IPS-18c (cell line): ENCODE data around the gene ANKRD18B.
"Not testable (repeated sequence)": the region's sequence is repeated elsewhere in the genome, so short reads cannot be mapped to it uniquely, and the experiment has no call there.

Experiments used
- H3K4me3 ChIP-seq: 2 replicates; pipeline ENCODE4 v1.7.0; 2013; ENCODE audit warnings: low read depth, mild to moderate bottlenecking, low read length, moderate library complexity; ENCODE audit not compliant: insufficient read depth
- H3K9me3 ChIP-seq: one replicate; pipeline ENCODE4 v1.6.1; 2013; ENCODE audit warnings: mild to moderate bottlenecking, low read length, moderate library complexity; ENCODE audit not compliant: control insufficient read depth, insufficient read depth

The ANKRD18B gene

DNA sequence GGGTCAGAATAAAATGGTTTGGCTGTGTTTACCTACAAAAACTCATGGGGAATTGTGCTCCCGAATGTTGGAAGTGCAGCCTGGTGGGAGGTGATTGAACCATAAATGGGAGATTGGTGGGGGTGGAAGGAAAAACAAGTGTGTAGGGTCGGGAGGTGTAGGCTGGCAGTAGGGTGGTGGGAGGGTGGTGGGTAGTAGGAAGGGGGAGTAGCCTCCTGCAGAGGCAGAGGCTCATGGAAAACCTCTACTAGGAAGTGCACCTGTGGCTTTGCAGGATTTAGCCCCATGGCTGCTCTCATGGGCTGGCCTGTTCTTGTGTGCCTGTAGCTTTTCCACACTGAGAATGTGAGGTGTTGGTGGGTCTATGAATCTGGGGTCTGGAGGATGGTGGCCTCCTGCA is 63.7 kb downstream of the ANKRD18B start:
- H3K4me3 ChIP-seq, H3K9me3 ChIP-seq: not testable (repeated sequence)

DNA sequence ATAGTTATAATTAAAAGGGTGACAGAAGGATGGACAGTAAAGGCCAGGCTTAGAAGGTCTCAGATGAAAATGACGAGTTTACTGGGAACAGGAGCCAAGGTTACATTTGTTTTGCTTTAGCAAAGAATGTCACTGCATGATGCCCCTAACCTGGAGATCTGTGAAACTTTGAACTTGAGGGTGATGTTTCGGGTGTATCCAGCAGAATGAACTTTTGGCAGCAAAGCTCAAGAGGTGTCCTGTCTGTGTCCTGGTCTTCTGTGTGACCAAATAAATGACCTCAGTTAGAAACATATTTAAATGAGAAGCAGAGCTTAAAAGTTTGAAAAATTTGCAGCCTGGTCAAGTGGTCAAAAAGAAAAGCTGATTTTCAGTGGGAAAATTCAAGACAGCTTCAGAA is 64.8 kb downstream of the ANKRD18B start:
- not testable (repeated sequence) for H3K9me3 ChIP-seq, H3K4me3 ChIP-seq

DNA sequence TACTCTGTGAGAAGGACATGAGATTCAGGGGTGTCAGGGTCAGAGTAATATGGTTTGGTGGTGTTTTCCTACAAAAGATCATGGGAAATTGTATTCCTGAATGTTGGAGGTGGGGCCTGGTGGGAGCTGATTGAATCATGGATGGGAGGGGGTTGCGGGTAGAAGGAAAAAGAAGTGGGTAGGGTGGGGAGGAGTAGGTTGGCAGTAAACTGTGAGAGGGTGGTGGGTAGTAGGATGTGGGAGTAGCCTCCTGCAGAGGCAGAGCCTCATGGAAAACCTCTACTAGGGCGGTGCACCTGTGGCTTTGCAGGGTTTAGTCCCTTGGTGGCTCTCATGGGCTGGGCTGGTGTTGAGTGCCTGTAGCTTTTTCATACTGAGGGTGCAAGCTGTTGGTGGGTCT is 66.8 kb downstream of the ANKRD18B start:
- H3K4me3 ChIP-seq, H3K9me3 ChIP-seq: not testable (repeated sequence)

DNA sequence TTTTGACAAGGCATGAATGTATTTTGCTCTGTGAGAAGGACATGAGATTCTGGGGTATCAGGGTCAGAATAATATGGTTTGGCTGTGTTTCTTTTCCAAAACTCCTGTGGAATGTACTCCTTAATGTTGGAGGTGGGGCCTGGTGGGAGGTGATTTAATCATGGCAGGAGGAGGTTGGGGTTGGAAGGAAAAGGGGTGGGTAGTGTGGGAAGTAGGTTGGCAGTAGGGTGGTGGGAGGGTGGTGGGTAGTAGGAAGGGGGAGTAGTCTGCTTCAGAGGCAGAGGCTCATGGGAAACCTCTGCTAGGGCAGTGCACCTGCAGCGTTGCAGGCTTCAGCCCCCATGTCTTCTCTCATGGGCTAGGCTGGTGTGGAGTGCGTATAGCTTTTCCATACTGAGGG is 72.9 kb downstream of the ANKRD18B start:
- H3K9me3 ChIP-seq, H3K4me3 ChIP-seq: not testable (repeated sequence)

DNA sequence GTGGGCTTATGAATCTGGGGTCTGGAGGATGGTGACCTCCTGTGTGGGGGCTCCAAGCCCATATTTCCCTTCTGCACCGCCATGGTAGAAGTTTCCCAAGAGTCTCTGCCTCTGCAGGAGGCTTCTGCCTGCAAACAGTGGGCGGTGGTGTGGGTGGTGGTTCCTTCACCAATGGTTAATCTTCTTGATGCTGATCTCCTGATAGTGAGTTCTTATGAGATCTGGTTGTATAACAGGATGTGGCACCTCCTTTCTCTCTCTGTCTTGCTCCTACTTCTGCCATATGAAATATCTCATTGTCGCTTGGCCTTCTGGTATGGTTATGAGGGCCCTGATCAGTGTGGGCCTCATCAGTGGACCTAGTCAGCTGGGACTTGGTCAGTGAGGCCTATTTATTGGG is 73.3 kb downstream of the ANKRD18B start:
- not testable (repeated sequence) for H3K4me3 ChIP-seq, H3K9me3 ChIP-seq

DNA sequence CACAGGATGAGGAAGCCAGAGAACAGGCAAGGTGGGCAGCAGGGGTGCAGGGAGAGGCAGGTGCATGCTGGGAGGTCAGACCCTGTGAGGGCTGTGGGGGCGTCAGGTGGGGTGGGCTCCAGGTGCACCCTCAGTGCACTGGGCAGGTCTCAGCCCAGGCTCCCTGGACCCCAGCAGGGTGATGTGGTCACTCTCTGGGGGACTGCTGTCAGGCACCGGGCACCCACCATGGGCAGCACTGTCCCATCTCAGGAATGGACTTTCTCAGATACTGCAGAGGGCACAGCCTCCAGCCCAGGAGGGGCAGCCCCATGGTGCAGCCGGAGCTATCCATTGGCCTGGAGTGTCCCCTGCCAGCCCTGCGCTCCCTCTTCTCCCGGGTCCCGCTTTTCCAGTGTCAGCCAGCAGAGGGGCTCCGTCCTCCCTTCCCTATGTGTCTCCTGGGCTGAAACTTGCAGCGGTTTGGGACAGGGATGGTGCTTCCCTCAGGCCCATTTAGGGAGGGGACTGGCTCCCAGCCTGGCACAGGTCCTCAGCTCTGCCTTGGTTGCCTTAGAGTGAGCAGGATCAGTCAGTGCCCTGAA is 74.8 kb downstream of the ANKRD18B start:
- H3K9me3 ChIP-seq, H3K4me3 ChIP-seq: not testable (repeated sequence)

DNA sequence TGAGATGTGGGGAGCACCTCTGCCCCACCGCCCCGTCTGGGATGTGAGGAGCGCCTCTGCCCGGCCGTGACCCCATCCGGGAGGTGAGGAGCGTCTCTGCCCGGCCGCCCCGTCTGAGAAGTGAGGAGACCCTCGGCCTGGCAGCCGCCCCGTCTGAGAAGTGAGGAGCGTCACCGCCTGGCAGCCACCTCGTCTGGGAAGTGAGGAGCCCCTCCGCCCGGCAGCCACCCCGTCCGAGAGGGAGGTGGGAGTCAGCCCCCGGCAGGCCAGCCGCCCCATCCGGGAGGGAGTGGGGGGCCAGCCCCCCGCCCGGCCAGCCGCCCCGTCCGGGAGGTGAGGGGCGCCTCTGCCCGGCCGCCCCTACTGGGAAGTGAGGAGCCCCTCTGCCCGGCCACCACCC is 76.9 kb downstream of the ANKRD18B start:
- H3K9me3 ChIP-seq: not testable (repeated sequence)

DNA sequence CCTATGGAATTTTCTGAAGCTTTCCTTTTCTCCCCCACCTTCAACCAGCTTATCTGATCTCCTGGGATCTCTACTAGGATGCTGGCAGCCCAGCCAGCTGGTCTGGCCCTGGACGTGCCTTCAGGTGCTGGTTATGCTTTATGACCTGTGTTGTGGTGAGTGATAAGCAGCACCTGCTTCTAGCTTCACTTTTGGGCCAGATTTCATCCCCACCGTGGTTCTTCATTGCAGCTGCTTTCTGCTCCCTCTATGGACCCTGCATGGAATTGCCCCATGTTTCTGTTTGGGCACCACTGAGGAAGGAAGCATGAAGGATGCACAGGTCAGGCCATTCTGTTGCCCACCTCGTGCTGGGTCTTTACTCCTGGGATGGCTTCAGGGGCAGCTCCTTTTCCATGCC is 80.2 kb downstream of the ANKRD18B start:
- H3K9me3 ChIP-seq, H3K4me3 ChIP-seq: not testable (repeated sequence)

More for the DNA sequence above, 76.9 kb downstream of the ANKRD18B start:
- not testable (repeated sequence) for H3K4me3 ChIP-seq

DNA sequence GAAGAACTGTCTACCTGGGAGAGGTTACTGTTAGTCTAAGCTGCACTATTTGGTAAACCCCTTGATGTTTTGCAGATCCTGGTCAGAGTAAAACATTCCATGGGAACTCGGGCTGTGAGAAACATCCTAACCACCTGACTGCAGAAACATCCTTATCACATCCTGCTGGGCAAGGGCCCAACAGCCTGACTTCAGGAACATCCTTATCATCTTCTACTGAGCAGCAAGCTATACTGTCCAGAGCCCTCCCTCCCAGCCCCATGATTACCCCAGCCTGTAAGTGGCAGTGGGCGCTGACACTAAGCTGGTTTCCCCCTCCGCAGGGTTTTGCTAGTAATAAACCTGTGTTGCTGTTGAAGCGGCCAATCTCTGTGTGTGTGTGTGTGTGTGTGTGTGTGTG is 80.9 kb downstream of the ANKRD18B start:
- not testable (repeated sequence) for H3K9me3 ChIP-seq, H3K4me3 ChIP-seq

DNA sequence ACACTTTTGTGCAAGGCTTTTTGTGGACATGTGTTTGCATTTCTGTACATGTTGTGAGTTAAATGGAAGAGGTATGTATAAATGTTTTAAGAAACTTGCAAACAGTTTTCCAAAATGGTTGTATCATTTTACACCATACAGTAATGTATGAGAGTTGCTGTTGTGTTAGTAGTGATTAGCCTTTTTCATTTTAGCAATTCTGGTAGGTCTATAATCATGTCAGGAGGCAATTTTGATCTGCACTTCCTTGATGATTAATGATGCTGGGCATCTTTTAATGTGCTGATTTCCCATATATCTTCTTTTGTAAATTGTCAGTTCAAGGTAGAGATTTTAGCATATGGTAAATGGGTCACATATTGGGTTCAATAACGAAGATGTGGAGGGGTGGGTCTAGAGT is 87.3 kb downstream of the ANKRD18B start:
- Histone ChIP-seq H3K9me3 (no peaks in the 10 kb centered on the region), H3K4me3 (no peak overlapping the region)

DNA sequence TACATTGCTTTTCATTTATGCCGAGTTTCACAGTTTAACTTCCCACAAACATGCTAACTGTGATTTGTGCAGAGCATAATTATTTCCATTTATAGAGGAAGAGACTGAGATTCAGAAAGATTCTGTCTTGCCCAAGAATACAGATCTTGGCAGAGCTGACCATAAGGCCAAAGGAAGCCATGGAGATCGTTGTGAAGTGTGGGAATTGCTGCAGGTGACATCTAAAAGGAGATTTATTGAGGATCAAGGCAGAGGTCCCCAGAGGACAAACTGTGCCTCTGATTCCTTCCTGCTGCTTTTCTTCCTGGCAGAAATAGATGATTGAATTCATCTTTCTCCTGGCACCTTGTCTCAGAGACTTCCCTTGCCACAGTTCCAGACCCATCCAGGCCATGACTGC is 88.4 kb downstream of the ANKRD18B start:
- H3K4me3 ChIP-seq, H3K9me3 ChIP-seq: not testable (repeated sequence)

DNA sequence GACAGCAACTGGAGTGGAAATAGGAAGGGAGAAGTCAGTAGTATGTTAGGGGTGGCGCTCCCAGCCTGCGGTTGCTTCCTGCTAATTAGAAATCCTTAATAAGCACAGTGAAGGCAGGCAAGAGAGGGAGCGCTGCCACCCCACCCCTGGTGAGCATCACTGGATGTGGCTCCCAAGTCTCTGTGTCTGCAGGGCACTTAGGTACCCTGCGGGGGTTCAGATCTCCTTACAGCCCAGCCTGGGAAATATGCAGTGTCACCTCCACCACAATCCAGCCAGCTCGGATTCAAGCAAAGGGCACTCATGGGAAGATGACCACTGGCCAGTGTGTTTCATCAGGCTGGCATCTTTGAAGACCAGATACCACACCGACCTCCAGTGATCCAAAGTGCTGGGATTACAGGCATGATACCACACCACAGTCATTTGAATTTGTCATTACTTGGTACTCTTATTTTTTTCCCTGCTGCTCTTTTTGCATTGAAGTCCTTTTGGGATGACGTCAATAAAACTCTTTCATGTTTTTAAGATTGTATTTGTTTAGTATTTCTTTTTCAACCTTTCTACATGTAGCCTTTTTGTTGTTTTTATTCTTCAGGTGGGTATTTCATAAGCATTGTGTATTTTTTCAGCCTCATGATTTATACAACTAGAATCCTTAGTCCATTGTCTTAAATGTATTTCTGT is 90.1 kb downstream of the ANKRD18B start:
- no peak overlapping the region for H3K4me3 ChIP-seq
- no peaks in the 10 kb centered on the region for H3K9me3 ChIP-seq

DNA sequence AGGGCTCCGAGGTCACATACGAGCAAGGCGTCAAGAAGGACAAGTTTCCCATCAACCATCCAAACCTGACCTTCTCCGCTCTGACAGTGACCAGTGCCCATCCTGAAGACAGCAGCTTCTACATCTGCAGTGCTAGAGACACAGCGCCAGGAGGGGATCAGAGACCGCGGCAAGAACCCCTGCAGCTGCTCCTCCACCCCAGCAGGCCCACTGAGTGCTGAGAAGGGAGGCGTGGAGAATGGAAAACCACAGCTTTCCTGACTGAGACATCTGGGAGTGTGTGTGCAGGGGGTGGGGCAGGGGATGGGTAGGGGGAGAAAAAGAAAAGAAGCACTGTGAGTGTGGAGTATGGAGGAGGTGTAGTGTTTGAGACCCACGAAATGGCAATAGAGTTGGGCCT is 94.3 kb downstream of the ANKRD18B start:
- H3K9me3 ChIP-seq, H3K4me3 ChIP-seq: not testable (repeated sequence)

DNA sequence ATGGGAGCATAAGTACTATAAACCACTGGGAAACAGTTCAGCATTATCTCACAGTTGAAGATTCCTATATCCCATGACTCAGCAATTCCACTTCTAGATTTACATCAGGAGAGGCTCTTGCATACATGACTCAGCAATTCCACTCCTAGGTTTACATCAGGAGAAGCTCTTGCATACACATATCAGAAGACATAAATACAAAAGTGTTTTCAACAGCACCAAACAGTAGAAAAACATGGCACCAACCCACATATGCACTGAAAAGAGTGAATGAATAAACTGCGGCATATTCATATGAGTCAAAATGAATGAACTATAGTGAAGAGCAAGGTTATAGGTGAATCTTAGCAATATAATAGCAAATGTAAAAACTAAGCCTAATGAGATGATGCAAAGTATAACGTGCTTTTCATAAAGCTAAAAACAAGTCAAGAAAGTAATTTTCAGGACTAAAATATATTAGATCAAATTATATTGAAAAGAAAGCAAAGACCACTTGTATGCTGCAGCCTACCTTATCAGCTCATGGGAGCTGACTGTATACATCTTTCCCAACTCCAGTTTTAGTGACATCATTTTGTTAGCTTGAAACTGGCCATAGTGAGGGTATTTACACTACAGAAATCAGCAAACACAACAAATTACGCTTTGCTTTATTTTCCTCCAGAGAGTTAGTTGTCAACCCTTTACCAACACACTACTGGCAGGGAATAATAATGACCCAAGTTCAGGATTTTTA is 95.8 kb downstream of the ANKRD18B start:
- Histone ChIP-seq H3K9me3 (no peaks in the 10 kb centered on the region), H3K4me3 (no peak overlapping the region)

DNA sequence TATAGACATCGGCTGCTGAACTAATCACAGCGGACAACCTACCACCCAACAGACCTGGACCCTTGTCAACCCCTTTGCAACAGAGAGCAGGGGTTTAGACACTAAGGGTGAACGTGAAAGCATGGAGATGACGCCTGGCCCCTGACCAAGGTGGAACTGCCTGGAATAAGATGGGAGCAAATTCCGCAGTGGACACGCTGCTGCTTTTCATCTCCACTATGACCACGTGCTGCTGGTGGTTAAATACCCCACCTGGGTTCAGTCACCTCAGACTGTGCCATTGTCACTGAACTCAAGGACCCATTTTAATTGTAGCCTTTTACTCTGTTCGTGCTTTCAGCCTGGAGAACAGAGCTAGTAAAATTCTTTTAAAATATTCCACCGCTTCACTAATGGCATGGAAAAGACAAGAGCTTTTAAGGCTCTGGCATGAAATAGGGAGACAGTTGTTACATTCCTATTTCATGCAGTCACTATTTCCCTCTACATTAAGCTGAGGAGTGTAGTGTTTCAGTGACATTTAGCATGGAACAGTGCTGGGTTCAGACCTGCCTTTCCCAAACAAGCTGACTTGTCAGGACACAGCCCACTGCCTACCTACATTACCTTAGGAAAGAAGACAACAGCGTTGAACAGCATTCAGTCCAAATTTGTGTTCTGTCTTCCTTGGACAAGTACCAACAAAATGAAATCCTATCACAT is 96.8 kb downstream of the ANKRD18B start:
- no peak overlapping the region for H3K4me3 ChIP-seq
- no peaks in the 10 kb centered on the region for H3K9me3 ChIP-seq
